Gastroesophageal sphincter (tissue), 4 donors: ENCODE results near the gene NEK4. TPM values are rescaled to one million over a fixed set of nuclear protein-coding genes. Genes with fewer than 3 reads are reported as not detected.
A peak's percentile ranks its signal among the peaks of the same experiment; 100 is the strongest.

Experiments used
- ATAC-seq: fragments of 150-250 bp; one replicate; pipeline ENCODE4 v1.9.1; 2016; ENCODE audit warnings: mild to moderate bottlenecking, moderate library complexity
- H3K27ac ChIP-seq, 4 donors: fragments of 200-600 bp; sonication (generic) in 3 of 4; 1 replicate in 3 of 4; 2 replicates in 1 of 4; pipeline ENCODE4 v1.5.1; 2016 to 2019
- H3K27me3 ChIP-seq: fragments of 200-600 bp; sonication (generic); one replicate; pipeline ENCODE4 v1.5.1; 2019
- H3K36me3 ChIP-seq, 2 donors: fragments of 200-600 bp; sonication (generic); one replicate each; pipeline ENCODE4 v1.5.1; 2019; ENCODE audit warnings: control low read depth in 1 of 2
- H3K4me1 ChIP-seq, 3 donors: fragments of 200-600 bp; sonication (generic); 1 replicate in 2 of 3; 2 replicates in 1 of 3; pipeline ENCODE4 v1.5.1; 2016 to 2019; ENCODE audit warnings: control low read depth in 2 of 3
- H3K4me3 ChIP-seq, 2 donors: fragments of 200-600 bp; sonication (generic); one replicate each; pipeline ENCODE4 v1.5.1; 2019; ENCODE audit warnings: mild to moderate bottlenecking in 1 of 2, moderate library complexity in 1 of 2
- H3K9me3 ChIP-seq, 3 donors: fragments of 200-600 bp; sonication (generic); one replicate each; pipeline ENCODE4 v1.5.1; 2017 to 2019; ENCODE audit warnings: control low read depth in 2 of 3
- EP300 ChIP-seq: sonication (generic); formaldehyde crosslinking; IDR thresholded peaks from one replicate; pipeline ENCODE4 v1.6.1; 2017; ENCODE audit warnings: antibody characterized with exemption, mild to moderate bottlenecking
- POLR2A ChIP-seq, 2 donors: fragments of 450-650 bp; IDR thresholded peaks; one replicate each; pipeline ENCODE4 v1.6.1; 2017; ENCODE audit warnings: antibody characterized with exemption in 2 of 2, mild to moderate bottlenecking in 2 of 2, moderate library complexity in 1 of 2
- POLR2AphosphoS5 ChIP-seq: sonication (generic); formaldehyde crosslinking; IDR thresholded peaks from one replicate; pipeline ENCODE4 v1.6.1; 2017; ENCODE audit warnings: antibody characterized with exemption
- WGBS, 2 donors: methylation state at CpG; one replicate each; pipeline ENCODE4 v1.1.5; 2018; ENCODE audit warnings: low coverage in 1 of 2; 5-methylcytosine and 5-hydroxymethylcytosine counted together
- total RNA-seq, 4 donors: library from RNA; depleted of rRNA; stranded (reverse); fragments of >200 nt; gene quantifications; one replicate each; pipeline ENCODE4 v1.1.0, GENCODE V29; 2016
- TF ChIP-seq, protein P1 (sequence below), 4 experiments: fragments of 200-600 bp in 2 of 4; fragments of 450-650 bp in 2 of 4; sonication (generic) in 1 of 4; IDR thresholded peaks; one replicate each; pipeline ENCODE4 v1.5.1; 2017 to 2019; ENCODE audit warnings: antibody characterized with exemption in 4 of 4, mild to moderate bottlenecking in 2 of 4, moderate library complexity in 2 of 4

Gene NEK4
- total RNA-seq, 4 donors from 2014 or later, result 22.1 to 29.5 (median 22.7) TPM

- no peak for TF ChIP-seq POLR2A (IDR thresholded peaks at IDR 0.05)
- no peak for TF ChIP-seq POLR2AphosphoS5
- TF ChIP-seq EP300, result no peak
- TF ChIP-seq, protein P1, sequence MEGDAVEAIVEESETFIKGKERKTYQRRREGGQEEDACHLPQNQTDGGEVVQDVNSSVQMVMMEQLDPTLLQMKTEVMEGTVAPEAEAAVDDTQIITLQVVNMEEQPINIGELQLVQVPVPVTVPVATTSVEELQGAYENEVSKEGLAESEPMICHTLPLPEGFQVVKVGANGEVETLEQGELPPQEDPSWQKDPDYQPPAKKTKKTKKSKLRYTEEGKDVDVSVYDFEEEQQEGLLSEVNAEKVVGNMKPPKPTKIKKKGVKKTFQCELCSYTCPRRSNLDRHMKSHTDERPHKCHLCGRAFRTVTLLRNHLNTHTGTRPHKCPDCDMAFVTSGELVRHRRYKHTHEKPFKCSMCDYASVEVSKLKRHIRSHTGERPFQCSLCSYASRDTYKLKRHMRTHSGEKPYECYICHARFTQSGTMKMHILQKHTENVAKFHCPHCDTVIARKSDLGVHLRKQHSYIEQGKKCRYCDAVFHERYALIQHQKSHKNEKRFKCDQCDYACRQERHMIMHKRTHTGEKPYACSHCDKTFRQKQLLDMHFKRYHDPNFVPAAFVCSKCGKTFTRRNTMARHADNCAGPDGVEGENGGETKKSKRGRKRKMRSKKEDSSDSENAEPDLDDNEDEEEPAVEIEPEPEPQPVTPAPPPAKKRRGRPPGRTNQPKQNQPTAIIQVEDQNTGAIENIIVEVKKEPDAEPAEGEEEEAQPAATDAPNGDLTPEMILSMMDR (IDR thresholded peaks at IDR 0.05), result no peak
- Histone ChIP-seq H3K9me3 (no peaks in the 10 kb centered on the region), H3K36me3 (peaks cover 15 to 73% of the 10 kb centered on the region in 2 donors), H3K4me3 (no peak overlapping the region), H3K27ac (no peak overlapping the region), H3K4me1 (peaks cover 5 to 26% (median 8%) of the 10 kb centered on the region in 3 donors), H3K27me3 (no peaks in the 10 kb centered on the region)
- WGBS, 2 donors, result 74 to 80% methylated on average over 3 of the region's 3 CpGs
- ATAC-seq, result no peak
Measured at GRCh38 chr3:52689151-52689550, 81.6 kb downstream of the NEK4 start.

DNA sequence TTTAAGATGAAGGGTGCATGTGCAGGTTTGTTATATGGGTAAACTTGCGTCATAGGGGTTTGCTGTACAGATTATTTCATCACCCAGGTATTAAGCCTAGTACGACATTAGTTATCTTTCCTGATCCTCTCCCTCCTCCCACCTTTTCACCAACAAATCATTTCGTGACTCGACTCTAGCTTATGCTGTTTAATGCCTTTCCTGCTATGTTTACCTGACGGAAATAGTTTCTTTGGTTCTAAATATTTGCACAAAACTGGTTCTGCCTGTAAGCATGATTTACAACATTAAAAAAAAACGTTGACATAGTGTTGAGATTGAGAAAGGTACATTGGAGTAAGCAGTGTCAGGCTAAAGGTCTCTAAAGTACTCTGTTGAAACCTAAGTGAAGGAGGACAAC lies 82.5 kb downstream of the NEK4 start:
- Histone ChIP-seq H3K27me3 (no peaks in the 10 kb centered on the region), H3K9me3 (no peaks in the 10 kb centered on the region), H3K36me3 (peaks cover 11 to 64% of the 10 kb centered on the region in 2 donors), H3K4me1 (peaks cover 5 to 35% (median 12%) of the 10 kb centered on the region in 3 donors), H3K27ac (no peak overlapping the region), H3K4me3 (no peak overlapping the region)
- ATAC-seq, result no peak
- TF ChIP-seq POLR2A (IDR thresholded peaks at IDR 0.05), result no peak
- TF ChIP-seq, protein P1 (IDR thresholded peaks at IDR 0.05), result no peak
- no peak for TF ChIP-seq POLR2AphosphoS5
- no peak for TF ChIP-seq EP300
- 75 to 79% methylated on average over 4 to 6 of the region's 6 CpGs for WGBS, 2 donors

- H3K4me3 ChIP-seq, result peak within 1 kb of the TSS; percentile 88 to 95
- H3K27me3 ChIP-seq, result no peaks in the 10 kb centered on the region
- peaks cover 5 to 57% (median 12%) of the 10 kb centered on the region in 3 donors for H3K4me1 ChIP-seq
- H3K36me3 ChIP-seq, result peaks cover 4 to 45% of the 10 kb centered on the region in 2 donors
- TF ChIP-seq, protein P1 (IDR thresholded peaks at IDR 0.05), result no peak
- TF ChIP-seq POLR2A (IDR thresholded peaks at IDR 0.05) (peak; percentile 81), EP300 (no peak), POLR2AphosphoS5 (peak; percentile 96)
- peak within 1 kb of the TSS; percentile 90 to 100 (median 99) for H3K27ac ChIP-seq
- no peaks in the 10 kb centered on the region for H3K9me3 ChIP-seq
- 0% methylated on average over 12 to 19 of the region's 82 CpGs for WGBS, 2 donors
- ATAC-seq, result peak; percentile 97
Measured at GRCh38 chr3:52685709-52686691, 84.7 kb downstream of the NEK4 start, which contains the start of the genes GNL3 and PBRM1. Gene GNL3 (plus strand): TSS chr3:52686032. CDS start chr3:52686093, 61 bp downstream. Gene PBRM1 (minus strand): TSS chr3:52685913.

GRCh38 chr3:52685285-52685708 lies 85.4 kb downstream of the NEK4 start:
- ATAC-seq, result peak; percentile 97
- H3K9me3 ChIP-seq, result no peaks in the 10 kb centered on the region
- peak overlapping the region; percentile 88 to 95 for H3K4me3 ChIP-seq
- peak; percentile 36 for TF ChIP-seq POLR2AphosphoS5
- no peak for TF ChIP-seq EP300
- TF ChIP-seq, protein P1 (IDR thresholded peaks at IDR 0.05), result peak in 2 of 4 experiments; percentile 5 to 21
- TF ChIP-seq POLR2A (IDR thresholded peaks at IDR 0.05), result no peak
- H3K27me3 ChIP-seq, result no peaks in the 10 kb centered on the region
- peaks cover 5 to 64% (median 12%) of the 10 kb centered on the region in 3 donors for H3K4me1 ChIP-seq
- peak overlapping the region; percentile 90 to 100 (median 99) for H3K27ac ChIP-seq
- H3K36me3 ChIP-seq, result peaks cover 0 to 44% of the 10 kb centered on the region in 2 donors
- WGBS, 2 donors, result 0% methylated on average over 4 to 17 of the region's 41 CpGs
